Esophagus muscularis mucosa (tissue), 4 donors: Measurements from ENCODE around the gene UTP14A.

Experiments used
- CTCF ChIP-seq, 3 experiments: fragments of 200-600 bp in 2 of 3; fragments of 450-650 bp in 1 of 3; sonication (generic) in 2 of 3; IDR thresholded peaks; one replicate each; pipeline ENCODE4 v1.5.1; 2017 to 2019; ENCODE audit warnings: antibody characterized with exemption in 3 of 3, mild to moderate bottlenecking in 2 of 3, moderate library complexity in 1 of 3
- EP300 ChIP-seq: sonication (generic); formaldehyde crosslinking; IDR thresholded peaks from one replicate; pipeline ENCODE4 v1.6.1; 2017; ENCODE audit warnings: antibody characterized with exemption
- POLR2AphosphoS5 ChIP-seq, 2 donors: sonication (generic); formaldehyde crosslinking; IDR thresholded peaks; one replicate each; pipeline ENCODE4 v1.6.1; 2017; ENCODE audit warnings: antibody characterized with exemption in 2 of 2

- TF ChIP-seq CTCF (IDR thresholded peaks at IDR 0.05) = no peak
- TF ChIP-seq EP300 = no peak
- TF ChIP-seq POLR2AphosphoS5 (IDR thresholded peaks at IDR 0.05) = no peak
Observed at GRCh38 chrX:129938081-129938480, 32.1 kb downstream of the UTP14A start.
